MM.1S (cell line): ENCODE results near the gene WDFY3.
A peak's percentile ranks its signal among the peaks of the same experiment; 100 is the strongest.

ENCODE experiments used
- DNase-seq: peaks from one replicate; pipeline ENCODE4 v3.0.0-alpha.2; 2015
- H2AFZ ChIP-seq: fragments of 300-600 bp; sonication (generic); 2 replicates; pipeline ENCODE4 v1.6.0; 2016; ENCODE audit warnings: antibody characterized with exemption, low read length
- H3F3A ChIP-seq: fragments of 300-600 bp; sonication (generic); 2 replicates; pipeline ENCODE4 v1.6.1; 2016; ENCODE audit warnings: mild to moderate bottlenecking, antibody characterized with exemption, low read length, moderate library complexity, mixed read lengths; ENCODE audit not compliant: insufficient read depth
- H3K27ac ChIP-seq: fragments of 300-600 bp; sonication (generic); 2 replicates; pipeline ENCODE4 v1.5.1; 2016; ENCODE audit warnings: mild to moderate bottlenecking, low read length
- H3K27me3 ChIP-seq: fragments of 300-600 bp; sonication (generic); replicated peaks from 2 replicates; pipeline ENCODE4 v1.6.0; 2016; ENCODE audit warnings: low read length; ENCODE audit not compliant: insufficient read depth
- H3K36me3 ChIP-seq: fragments of 300-600 bp; sonication (generic); replicated peaks from 2 replicates; pipeline ENCODE4 v1.6.1; 2016; ENCODE audit warnings: mild to moderate bottlenecking, low read length, mixed read lengths; ENCODE audit not compliant: insufficient read depth
- H3K4me1 ChIP-seq: fragments of 300-600 bp; sonication (generic); 2 replicates; pipeline ENCODE4 v1.6.1; 2016; ENCODE audit warnings: low read length, mixed read lengths
- H3K4me2 ChIP-seq: fragments of 300-600 bp; sonication (generic); 2 replicates; pipeline ENCODE4 v1.6.0; 2016; ENCODE audit warnings: low read depth, low read length
- H3K4me3 ChIP-seq: fragments of 300-600 bp; sonication (generic); 2 replicates; pipeline ENCODE4 v1.5.1; 2016; ENCODE audit warnings: low read length, mixed read lengths
- H3K79me2 ChIP-seq: fragments of 300-600 bp; sonication (generic); 2 replicates; pipeline ENCODE4 v1.6.1; 2016; ENCODE audit warnings: mixed run types, low read length, mixed read lengths
- H3K9ac ChIP-seq: fragments of 300-600 bp; sonication (generic); 2 replicates; pipeline ENCODE4 v1.6.1; 2016; ENCODE audit warnings: low read length, mixed read lengths
- H3K9me2 ChIP-seq: fragments of 300-600 bp; sonication (generic); replicated peaks from 2 replicates; pipeline ENCODE4 v1.6.1; 2016; ENCODE audit warnings: mild to moderate bottlenecking, low read length, mixed read lengths; ENCODE audit not compliant: insufficient read depth
- H3K9me3 ChIP-seq: fragments of 300-600 bp; sonication (generic); replicated peaks from 2 replicates; pipeline ENCODE4 v1.6.1; 2016; ENCODE audit warnings: mild to moderate bottlenecking, low read length, mixed read lengths; ENCODE audit not compliant: insufficient read depth
- H4K20me1 ChIP-seq: fragments of 300-600 bp; sonication (generic); 2 replicates; pipeline ENCODE4 v1.6.1; 2016; ENCODE audit warnings: mild to moderate bottlenecking, low read length, moderate library complexity, mixed read lengths; ENCODE audit not compliant: insufficient read depth
- EZH2 ChIP-seq: fragments of 300-600 bp; sonication (generic); optimal IDR thresholded peaks from 2 replicates; pipeline ENCODE3; 2017; ENCODE audit warnings: low read depth, mild to moderate bottlenecking, antibody characterized with exemption, low read length, mixed read lengths
- EZH2phosphoT487 ChIP-seq: fragments of 300-600 bp; sonication (generic); IDR thresholded peaks from 2 replicates; pipeline ENCODE4 v1.6.1; 2018; ENCODE audit warnings: antibody characterized with exemption, low read length
- TF ChIP-seq, protein P1 (sequence below): fragments of 300-600 bp; sonication (generic); IDR thresholded peaks from 2 replicates; pipeline ENCODE4 v1.5.1; 2016; ENCODE audit warnings: antibody characterized with exemption, low read length, mixed read lengths

Gene WDFY3

DNA sequence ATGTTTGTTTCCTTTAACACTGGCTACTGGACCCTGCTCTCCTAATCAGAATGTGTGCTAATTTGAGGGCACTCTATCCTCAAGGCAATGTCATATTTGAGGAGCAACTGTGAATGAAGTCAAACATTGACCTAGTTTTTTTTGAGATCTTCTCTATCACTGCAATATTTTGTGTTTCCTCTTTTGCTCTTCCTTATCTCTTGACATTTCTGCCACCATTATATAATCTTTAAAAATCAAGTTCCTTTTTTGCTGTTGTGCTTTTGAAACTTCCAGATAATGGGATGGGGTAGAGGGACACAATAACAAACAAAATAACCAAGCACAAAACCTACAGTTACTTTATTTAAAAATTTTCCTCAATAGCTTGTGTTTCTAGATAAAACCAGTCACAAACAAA lies 7.4 kb upstream of the WDFY3 start:
- Histone ChIP-seq H3K9me2 (no peaks in the 10 kb centered on the region), H2AFZ (no peak overlapping the region), H3K4me1 (no peaks in the 10 kb centered on the region), H4K20me1 (no peaks in the 10 kb centered on the region), H3K9ac (no peak overlapping the region), H3K9me3 (no peaks in the 10 kb centered on the region), H3K4me3 (no peak overlapping the region), H3K79me2 (no peaks in the 10 kb centered on the region), H3K27ac (no peak overlapping the region), H3K27me3 (no peaks in the 10 kb centered on the region), H3K4me2 (no peak overlapping the region), H3K36me3 (no peaks in the 10 kb centered on the region), H3F3A (no peaks in the 10 kb centered on the region)
- DNase-seq = no peak
- no peak for TF ChIP-seq EZH2phosphoT487
- TF ChIP-seq, protein P1, sequence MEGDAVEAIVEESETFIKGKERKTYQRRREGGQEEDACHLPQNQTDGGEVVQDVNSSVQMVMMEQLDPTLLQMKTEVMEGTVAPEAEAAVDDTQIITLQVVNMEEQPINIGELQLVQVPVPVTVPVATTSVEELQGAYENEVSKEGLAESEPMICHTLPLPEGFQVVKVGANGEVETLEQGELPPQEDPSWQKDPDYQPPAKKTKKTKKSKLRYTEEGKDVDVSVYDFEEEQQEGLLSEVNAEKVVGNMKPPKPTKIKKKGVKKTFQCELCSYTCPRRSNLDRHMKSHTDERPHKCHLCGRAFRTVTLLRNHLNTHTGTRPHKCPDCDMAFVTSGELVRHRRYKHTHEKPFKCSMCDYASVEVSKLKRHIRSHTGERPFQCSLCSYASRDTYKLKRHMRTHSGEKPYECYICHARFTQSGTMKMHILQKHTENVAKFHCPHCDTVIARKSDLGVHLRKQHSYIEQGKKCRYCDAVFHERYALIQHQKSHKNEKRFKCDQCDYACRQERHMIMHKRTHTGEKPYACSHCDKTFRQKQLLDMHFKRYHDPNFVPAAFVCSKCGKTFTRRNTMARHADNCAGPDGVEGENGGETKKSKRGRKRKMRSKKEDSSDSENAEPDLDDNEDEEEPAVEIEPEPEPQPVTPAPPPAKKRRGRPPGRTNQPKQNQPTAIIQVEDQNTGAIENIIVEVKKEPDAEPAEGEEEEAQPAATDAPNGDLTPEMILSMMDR = no peak
- TF ChIP-seq EZH2 = no peak

DNA sequence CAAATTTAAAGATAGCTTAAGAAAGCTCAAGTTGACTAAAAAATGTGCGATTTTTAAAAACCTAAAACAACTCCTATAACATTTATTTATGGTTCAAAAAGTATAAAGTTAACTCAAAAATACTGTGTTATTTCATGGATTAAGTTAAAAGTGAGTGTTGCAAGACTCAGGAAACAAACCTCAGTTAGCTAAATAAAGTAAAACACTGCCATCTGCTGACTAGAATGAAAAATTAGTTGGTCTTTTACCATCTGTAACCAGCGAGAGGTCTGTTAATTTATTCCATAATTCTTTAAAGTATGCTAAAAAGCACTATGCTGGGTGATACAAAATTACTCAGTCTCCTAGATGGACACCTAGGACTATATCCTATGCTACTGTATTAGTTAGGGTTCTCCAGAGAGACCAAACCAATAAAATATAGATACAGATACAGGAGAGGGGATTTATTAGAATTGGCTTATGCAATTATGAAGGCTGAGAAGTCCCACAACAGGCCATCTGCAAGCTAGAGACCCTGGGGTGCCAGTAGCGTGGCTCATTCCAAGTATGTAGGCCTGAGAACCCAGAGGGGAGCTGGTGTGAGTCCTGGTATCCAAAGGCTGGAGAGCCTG lies 4.9 kb upstream of the WDFY3 start:
- Histone ChIP-seq H3K4me3 (no peak overlapping the region), H4K20me1 (no peaks in the 10 kb centered on the region), H3K9me3 (no peaks in the 10 kb centered on the region), H3K9me2 (no peaks in the 10 kb centered on the region), H3K9ac (no peak overlapping the region), H2AFZ (no peak overlapping the region), H3F3A (no peaks in the 10 kb centered on the region), H3K27me3 (no peaks in the 10 kb centered on the region), H3K27ac (no peak overlapping the region), H3K79me2 (no peaks in the 10 kb centered on the region), H3K4me1 (no peaks in the 10 kb centered on the region), H3K4me2 (no peak overlapping the region), H3K36me3 (no peaks in the 10 kb centered on the region)
- peak; percentile 62 for DNase-seq
- TF ChIP-seq, protein P1 = peak; percentile 54
- no peak for TF ChIP-seq EZH2

DNA sequence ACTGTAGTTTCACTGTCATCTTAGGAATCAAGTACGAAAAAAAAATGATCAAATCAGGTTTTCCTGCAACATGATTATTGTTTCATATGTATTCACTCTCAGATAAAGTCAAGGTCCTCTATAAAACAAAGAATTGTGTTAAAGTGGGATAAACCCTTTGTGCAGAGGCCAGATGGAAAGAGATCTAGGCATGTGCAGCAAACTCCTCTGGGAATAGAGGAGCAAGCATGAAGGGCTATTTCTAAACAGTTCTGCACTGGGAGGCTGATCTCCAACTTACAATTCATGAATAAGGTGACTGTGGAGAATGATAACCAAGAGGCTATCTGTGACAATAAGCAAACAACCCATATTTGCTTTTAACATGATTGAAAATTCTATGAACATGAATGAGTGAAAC lies 2.4 kb upstream of the WDFY3 start:
- Histone ChIP-seq H3K79me2 (peaks cover 11% of the 10 kb centered on the region), H3K36me3 (no peaks in the 10 kb centered on the region), H4K20me1 (no peaks in the 10 kb centered on the region), H3K27me3 (no peaks in the 10 kb centered on the region), H3K4me3 (no peak overlapping the region), H3K9me3 (no peaks in the 10 kb centered on the region), H3K27ac (no peak overlapping the region), H3F3A (no peaks in the 10 kb centered on the region), H3K4me1 (peaks cover 5% of the 10 kb centered on the region; the same call in 1 of the 2 replicates), H2AFZ (no peak overlapping the region), H3K9me2 (no peaks in the 10 kb centered on the region), H3K9ac (no peak overlapping the region), H3K4me2 (no peak overlapping the region)
- no peak for DNase-seq
- TF ChIP-seq, protein P1 = no peak
- TF ChIP-seq EZH2phosphoT487 (no peak), EZH2 (no peak)
